ENCODE results near the gene SLC30A1.

SLC30A1 gene

DNA sequence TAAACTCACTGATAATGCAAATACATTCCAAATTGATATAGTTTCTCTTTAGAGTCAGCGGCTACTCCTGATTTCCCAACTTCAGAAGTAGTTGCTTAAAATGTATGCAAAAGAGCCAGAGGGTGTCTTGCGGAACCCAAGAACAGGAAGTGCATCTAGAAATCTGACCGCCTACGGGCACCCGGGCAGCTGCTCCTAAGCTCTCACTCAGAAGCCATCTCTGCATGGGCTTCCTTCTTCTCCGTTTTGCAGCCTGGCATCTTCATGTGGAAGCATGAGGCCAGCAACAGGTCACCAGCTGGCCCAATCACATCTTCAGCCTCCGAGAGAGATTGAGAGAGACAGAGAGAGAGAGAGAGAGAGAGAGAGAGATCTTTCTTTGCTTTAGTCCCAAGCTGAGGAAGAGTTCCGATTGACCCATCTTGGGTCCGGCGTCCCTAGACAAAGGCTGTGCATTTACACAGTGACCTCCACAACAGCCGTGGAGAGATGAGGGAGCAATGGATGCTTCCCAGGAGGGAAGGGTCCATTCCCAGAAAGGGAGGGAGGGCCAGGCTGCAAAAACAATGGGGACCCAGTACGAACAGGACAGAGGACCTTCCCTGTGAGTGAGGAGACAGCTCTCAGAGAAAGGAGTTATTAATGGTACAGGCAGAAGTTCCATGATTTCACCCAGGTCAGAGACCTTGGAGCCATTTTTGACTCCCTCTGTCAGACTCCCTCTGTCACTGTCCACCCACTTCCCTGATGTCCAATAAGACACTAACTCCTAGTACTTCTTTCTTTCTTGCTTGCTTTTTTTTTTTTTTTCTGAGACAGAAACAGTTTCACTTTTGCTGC is 28.2 kb upstream of the SLC30A1 start:
- peak; percentile 93 to 98 for DNase-seq

DNA sequence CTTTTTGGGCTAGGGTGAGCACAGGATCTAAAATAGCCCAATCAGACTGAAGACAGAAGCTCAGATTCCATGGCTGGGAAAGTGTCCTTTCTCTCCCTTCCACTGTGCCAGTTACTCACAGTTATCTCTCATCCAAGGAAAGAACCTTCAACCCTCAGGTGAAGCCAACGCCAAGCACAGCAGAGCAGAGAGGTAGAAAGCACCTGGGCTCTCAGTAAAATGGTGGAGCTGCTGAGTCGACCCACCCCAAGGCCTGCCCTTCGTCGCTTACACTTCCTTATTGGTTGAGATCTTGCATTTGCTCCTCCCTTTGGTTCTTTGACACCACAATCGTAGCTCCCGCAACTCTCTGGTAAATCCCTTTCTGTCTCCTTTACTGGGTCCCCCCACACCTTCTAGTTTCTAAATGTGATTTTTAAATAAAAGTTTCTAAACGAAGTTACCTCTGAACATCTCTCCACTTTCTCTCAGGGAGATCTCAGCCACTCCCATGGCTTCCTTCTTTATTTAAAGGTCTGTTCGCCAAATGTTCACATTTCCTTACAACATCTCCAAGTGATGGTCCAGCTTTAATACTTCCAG is 27.5 kb upstream of the SLC30A1 start:
- DNase-seq = peak; percentile 62 to 72

DNA sequence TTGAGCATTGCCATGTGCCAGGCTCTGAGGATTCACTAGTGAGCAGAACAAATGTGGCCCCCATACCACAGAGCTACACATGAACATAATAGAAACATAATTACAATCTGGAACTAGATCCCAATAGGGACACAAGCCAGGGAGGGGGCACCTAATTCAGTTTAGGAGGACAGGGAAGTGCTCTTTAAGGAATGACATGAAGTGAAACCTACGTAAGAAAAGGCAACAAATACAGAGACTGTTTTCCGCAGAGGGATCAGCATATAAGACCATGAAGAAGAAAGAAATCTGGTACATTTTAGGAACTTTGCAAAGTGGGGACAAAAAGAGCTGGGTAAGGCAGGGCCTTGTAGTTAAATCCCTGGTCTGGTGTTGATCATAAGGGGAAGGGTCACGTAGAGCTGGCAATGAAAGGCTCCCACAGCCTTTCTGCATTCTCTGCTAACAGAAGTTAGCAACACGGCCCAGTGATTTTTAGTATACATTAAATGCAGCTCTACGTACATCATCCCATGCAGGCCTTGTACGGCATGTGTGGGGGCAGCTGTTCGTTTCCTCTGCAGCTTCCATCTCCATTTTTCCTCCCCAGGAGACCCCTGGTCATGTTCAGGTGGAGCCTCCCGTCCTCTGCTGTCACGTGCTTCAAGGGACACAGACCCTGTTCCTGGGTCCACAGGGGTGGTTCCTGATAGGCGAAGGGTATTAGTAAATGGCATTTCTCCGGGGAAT is 26.8 kb upstream of the SLC30A1 start:
- DNase-seq = no peak

DNA sequence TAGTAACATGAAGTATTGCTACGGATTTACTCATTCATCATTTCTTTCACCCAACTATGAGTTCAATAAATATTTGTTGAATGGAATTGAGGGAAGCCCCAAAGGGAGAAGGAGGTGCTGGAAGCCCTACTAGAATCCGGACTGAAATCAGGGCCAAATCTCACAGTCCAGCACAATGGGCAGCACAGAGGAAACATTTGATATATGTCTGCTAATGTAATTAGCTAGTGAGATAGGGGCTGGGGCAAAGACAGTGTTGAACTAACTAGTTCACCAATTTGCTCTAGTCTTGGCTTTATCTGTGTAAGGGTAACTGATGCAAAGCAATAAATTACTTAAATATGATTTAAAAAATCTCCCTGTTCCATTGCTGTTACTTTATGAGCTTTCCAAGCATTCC is 26.1 kb upstream of the SLC30A1 start:
- DNase-seq = no peak

DNA sequence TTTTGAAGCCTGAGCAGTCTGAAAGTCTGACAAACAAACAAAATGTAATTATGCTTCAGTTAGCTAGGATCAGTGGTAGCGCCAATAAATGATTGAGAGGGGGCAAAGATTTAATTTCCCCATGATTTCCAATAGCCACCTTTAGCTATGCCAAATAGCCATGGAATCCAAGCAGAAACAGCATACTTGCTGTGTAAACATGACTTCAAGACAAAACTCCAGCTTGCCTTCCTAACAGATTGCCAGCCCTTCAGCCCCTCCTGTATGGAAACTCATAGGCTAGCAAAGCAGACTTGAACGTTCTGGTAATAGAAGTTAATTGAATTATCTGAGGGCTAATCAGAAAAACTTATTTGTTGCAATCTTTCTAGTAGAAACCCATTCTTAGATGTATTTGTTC is 25.6 kb upstream of the SLC30A1 start:
- no peak for DNase-seq

DNA sequence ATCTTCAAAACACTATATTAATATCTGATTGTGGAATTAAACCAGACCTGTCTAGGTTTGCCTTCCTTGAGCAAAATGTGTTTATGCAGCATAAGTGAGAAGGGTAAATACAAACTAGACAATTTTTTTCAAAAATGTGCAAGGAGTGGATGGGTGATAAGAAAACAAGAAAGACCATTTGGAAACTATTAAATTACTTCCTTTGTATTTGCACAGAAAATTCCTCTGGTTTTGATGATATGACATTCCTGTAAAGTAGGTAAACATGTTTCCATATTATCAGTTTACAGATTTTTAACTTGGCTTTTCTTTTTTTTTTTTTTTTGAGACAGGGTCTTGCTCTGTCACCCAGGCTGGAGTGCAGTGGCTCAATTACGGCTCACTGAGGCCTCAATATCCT is 24.8 kb upstream of the SLC30A1 start:
- DNase-seq = no peak

DNA sequence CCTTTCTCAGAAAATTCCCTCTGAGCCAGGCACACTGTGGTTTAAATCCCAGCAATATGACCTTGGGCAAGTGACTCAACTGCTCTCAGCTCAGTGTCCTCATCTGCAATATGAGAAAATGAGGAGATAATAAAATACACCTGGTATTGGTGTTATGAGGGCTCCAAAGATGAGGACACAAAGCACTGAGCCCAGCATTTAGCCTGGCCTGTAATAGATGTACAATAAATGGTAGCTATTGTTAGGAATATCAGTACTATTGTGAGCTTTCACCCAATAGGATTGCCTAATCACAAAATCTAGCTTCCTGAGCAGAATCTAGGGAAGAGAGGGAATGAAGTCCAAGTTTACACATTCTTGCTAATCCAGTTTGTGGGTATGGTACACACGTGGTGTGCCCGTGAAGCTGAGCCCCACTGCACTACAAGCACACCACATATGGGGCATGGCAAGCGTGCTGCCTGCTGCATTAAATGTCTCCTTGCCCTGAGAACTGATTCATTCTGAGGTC is 24.3 kb upstream of the SLC30A1 start:
- no peak for DNase-seq

DNA sequence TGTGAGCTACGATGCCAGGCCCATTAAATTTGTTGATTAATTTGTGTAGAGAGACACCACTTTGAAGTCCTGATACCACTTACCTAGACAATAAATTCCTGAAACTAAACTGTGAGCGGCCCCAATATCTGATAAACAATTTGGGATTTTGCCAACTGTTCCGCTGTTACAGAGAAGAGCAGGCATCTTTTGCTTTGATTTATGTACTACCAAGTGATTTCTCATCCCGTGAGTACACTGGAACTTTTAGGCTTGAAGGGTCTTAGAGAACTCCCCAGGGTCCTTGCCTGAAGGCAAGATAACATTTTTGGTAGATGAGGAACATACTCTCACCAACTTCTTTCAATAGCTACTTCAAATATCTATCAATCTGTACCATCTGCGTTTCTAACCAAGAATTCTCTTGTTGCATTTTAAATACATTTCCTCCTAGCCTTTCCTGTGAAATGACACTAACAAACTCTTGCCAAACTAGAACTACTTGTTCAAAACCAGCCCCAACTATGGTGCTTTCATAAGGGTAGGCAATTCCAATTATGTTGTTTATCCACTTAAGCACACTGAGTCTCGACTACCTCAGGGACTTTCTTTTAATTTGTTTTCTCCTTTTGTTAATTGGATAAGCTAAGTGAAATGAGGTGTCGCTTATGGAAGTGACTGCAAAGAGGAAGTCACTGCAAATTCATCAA is 23.2 kb upstream of the SLC30A1 start:
- DNase-seq = no peak

DNA sequence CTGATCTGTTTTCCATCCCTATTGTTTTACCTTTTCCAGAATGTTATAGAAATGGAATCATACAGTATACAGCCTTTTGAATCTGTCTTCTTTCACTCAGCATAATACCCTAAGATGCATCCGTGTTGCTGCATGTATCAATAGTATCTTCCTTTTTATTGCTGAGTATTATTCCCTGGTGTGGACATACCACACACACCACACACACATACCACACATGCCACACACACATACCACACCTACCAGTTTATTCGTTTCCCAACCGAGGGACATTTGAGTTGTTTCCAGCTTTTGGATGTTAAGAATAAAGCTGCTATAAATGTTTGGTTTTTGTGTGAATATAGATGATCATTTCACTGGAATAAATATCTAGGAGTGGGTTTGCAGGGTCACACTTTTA is 22.2 kb upstream of the SLC30A1 start:
- no peak for DNase-seq

DNA sequence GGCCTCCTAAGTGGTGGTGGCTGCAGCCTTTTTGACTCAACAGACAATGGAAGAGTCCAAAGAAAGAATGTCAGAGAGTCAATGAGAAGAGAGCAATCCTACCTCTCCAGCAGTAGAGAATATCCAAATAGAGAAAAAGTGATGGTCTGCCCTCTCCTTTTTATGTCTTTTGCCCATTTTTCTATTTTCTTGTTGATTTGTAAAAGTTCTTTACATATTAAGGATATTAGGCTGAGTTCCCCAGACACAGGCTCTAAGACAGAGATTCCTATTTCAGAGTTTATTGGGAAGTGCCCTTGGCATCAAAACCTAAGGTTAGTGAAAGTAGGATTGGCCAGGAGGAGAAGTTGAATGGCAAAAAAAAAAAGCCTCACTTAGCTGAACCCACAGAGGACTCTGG is 20.3 kb upstream of the SLC30A1 start:
- no peak for DNase-seq

DNA sequence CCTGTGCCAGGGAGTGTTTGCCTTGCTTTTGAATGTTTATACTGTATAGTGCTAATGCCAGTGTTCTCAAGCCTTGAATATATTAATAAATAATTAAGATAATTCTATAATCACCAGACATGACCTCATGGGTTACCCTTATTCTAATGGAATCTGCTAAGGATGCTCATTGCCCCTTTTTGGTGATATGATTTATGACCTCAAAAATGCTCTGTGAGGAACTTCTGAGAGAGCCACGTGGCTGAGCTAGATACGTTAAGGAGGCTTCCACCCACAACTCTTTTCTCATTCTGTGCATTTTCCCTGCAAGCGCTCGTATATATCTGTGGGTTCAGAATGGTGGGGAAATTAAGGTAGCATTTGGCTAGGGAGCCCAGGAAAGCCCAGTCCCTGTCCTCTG is 19.6 kb upstream of the SLC30A1 start:
- DNase-seq = no peak

DNA sequence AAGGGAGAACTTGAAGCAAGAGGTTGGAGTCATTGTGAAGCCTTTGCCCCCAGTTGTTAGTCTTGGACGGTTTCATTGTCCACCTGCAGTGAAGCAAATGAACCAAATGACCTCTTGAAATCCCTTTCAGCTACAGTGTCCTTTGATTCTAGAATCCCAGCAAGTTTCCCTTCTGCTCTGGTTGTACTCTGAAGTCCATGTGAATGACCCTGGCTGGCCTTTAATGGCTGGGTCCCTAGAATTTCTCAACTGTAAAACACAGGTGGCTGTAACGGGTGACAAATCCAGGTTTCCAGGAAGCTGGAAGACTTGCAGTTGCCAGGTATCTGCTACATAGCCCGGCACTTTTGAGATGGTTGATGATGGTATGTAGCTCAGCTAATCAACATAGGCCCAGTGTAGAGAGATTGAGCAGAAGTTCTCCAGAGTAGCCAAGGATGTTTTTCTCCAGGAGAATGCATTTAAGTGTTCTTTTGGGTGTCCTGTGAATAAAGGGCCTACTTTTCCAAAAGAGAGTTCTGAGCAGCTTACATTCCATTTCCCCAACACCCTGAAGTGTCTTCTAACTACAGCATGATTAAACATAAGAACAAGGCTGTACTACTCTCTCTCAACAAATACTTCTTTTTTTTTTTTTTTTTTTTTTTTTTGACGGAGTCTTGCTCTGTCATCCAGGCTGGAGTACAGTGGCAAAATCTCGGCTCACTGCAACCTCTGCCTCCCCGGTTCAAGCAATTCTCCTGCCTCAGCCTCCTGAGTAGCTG is 17.6 kb upstream of the SLC30A1 start:
- DNase-seq = no peak

DNA sequence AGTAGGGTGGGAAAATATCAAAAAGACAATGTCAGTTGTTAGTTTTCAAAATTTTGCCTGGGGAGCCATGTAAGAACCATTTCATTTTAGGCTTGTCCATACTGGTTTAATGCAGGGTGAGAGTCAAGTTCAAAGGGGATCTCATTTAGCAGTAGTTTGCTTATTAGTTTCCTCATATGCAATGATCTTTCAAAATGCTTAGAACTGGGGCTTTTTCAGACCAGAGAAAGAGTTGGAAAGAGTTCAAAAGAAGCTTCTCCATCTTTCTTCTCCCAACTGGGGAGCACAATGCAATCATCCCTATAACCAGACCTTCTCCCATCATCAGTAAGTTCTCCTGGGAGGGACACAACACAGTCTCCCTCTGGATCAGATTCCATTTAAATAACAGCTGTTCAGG is 16.5 kb upstream of the SLC30A1 start:
- DNase-seq = peak in 1 of 2 donors; percentile 54

DNA sequence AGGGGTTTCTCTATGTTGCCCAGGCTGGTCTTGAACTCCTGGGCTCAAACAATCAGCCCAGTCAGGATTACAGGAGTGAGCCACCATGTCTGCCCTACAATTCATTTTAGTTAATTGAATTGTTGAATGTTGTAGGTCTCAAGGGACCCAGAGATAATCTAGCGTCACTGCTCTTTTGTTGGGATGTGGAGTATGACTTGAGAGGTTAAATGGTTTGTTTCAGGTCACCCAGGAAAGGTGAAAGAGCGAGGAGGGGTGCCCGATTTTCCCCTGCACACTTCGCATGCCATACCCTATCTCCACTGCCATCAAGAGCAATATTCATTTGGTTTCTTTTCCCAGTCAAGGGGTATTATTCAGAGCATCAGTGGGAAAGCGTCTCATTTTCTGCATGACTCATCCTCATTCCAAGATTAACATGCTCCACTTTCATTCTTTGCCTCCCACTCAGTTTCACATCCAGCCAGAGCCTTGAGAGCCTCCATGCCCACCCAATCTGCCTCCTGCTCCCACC is 13.1 kb upstream of the SLC30A1 start:
- DNase-seq = peak; percentile 61 to 77

DNA sequence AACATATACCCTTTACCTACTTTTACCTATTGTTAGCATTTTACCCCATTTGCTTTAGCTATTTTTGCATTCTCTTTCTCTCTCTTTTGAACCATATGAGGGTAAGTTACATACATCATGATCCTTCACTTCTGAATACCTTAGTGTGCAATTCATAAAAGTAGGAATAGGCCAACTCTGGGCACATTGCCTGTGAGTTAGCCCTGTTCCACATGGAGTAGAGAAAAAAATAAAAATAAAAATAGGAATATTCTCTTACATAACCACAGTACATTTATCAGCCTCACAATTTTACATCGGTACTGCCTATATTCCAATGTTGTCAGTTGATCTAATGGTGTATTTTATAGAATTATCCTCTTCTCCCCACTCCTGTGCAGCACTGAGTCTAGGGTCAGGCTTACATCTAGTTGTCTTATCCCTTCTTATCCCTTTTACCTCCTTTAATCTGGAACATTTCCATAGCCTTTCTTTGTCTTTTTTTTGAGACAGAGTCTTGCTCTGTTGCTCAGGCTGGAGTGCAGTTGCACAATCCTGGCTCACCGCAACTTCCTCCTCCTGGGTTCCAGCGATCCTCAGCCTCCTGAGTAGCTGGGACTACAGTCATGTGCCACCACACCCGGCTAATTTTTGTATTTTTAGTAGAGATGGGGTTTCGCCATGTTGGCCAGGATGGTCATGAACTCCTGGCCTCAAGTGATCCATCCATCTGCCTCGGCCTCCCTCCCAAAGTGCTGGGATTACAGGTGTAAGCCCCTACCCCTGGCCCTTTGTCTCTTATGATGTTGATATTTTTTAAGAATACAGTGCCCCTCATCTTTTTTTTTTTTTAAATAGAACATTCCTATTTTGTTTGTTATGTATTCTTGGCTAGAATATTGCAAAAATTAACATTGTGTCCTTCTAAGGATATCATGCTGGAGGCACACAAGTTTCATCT is 11.1 kb upstream of the SLC30A1 start:
- peak; percentile 81 to 84 for DNase-seq

DNA sequence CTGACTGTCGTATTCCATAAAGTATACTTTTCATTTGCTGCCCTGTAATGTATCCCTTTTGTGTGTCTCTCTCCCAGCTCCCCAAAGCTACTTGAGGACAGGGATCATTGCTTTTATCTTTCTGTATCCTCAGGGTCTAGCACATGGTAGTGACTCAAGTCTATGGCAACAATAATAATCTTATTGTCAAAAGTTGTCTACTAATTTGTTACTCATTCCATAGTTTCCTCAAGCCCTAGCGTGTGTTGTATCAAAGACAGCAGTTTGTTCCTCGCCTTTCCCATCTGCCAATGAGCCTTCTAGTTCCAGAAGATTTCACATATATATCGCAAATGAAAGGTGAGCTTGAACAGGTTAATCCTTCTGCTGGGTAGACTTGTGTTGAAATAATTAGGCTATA is 9.8 kb upstream of the SLC30A1 start:
- DNase-seq = no peak

DNA sequence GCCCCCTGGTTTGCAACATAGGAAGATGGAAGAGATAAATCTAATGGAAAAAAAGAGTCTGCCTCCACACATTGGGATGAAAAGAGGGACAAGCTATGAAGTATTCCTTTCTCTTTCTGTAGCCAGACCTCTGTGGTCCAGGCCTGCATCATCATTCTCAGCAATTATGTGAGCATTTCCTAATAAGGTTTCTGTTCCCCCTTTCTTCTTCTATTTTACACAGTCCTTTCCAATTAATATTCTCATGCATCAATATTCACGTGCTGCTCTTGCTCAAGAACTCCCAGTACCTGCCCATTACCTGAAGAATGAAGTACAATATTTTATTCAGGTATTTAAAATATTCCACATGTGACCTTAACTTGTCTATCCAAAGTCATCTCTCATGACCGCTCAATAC is 8.2 kb upstream of the SLC30A1 start:
- peak in 1 of 2 donors; percentile 53 for DNase-seq

DNA sequence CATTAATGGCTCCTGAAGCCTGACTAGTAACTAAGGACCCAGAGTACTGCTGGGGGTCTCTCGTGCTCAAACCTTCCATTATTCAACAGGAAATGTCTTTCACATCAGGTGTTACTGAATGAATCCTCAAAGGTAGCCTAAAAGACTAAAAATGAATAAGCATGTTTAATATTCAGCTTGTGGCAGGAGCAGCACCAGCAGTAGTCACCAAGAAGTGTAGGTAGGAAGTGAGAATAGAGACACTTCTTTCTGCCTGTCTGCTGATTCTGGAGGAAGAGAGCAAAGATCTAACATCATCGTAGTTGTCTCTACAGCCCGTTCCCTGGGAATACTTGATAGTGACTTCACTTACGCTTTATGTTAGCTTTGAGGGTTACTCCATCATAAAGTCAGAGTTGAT is 7.6 kb upstream of the SLC30A1 start:
- no peak for DNase-seq

DNA sequence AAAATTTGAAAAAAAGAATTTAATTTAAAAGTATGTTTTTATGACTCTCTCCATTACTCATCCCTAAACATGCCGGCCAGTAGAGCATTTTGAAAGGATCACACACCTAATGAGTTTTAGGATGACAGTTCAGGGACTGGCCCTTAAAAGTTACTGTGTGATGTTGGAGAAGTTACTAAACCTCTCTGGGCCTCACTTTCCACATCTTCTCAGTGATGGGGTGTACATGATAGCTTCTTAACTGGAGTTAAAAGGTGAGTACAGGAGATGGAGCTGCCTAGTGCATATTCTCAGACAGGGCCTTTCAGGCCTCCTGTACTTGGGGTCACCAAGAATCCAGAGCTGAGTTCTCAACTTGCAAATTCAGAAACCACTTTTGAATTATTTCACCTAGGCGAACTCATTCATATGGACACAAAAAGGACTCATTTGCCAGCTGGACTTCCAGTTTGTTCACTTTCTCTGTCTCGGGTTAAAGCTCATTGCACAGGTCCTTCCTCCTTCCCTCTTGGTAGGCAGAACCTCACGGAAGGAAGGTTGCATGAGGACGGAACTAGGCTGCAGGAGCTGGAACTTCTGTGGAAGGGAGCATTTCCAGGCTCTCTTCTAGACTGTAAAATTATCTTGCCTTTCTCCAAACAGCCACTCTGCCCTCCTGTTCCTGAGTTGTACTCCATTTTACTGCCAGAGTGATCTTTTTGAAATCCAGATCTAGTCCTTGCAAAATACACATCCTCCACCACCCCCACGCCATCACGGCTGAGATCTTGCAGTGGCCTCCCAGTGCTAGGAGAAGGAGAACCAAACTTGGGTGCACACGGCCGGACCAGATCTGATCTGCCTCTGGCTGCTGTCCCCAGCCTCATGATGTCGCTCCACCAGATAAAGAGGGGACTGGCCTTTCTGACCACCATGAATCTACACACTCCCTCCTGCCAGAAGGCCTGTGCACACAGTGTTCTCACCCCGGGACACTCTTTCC is 4.3 kb upstream of the SLC30A1 start:
- peak; percentile 52 to 55 for DNase-seq

DNA sequence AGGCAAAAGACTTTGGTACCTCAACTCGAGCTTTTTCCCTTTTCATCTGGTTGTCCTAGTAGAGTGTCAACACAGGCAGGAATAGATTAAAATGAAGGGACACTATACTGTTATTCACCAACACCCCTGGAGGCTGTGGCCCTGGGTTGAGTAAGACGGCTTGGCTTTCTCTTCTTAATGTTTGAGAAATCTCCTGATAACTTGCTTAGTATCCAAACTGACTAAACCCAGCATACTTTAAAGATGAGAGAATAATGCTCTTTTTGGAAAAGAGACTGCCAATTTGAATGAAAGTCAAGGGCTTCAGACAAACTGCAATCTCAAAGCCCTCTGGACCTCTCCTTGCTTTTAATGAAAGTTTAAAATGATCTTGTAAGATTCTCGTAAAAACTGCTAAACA is 2.6 kb upstream of the SLC30A1 start:
- DNase-seq = no peak

Measured in inflammatory macrophage treated with lipopolysaccharide for 1 hour (primary cell).